CD1c-positive myeloid dendritic cell (primary cell): ENCODE results near the gene KTN1.

Experiments used
- DNase-seq: peaks from one replicate; pipeline ENCODE4 v3.0.0-alpha.2; 2016; ENCODE audit errors: extremely low spot score

Gene KTN1

GRCh38 chr14:55605793-55606192 is 25.8 kb downstream of the KTN1 start:
- DNase-seq = no peak

- no peak for DNase-seq
Observed at GRCh38 chr14:55607386-55607785, 27.4 kb downstream of the KTN1 start.

DNA sequence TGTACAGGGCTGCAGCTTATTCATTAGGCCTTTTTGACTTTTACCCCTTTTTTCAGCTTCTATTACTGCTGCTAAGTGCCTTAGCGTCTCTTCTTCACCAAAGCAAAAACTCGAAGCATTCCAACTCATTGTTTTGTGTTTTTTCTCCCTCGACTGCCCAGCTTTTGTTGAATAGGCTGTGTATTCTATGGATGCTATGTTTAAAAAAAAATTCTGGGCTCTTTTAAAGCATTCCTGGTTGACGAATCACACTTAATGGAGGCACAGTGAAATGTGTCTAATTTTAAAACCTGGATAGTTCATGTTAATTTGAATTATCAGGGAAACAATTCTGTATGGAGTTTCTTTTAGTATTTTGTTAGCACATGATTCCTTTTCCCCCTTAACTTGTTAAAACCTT is 29.7 kb downstream of the KTN1 start:
- no peak for DNase-seq

- DNase-seq = no peak
Observed at GRCh38 chr14:55610713-55611370, 30.8 kb downstream of the KTN1 start.

DNA sequence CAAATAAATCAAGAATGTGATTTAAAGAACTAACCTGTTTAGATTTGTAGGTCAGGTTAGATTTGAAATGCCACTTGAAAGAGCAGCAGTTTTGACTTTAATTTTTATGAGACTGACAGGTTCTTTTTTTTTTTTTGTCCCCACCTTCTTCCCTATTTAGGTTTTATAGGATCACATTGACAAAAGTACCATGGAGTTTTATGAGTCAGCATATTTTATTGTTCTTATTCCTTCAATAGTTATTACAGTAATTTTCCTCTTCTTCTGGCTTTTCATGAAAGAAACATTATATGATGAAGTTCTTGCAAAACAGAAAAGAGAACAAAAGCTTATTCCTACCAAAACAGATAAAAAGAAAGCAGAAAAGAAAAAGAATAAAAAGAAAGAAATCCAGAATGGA is 31.9 kb downstream of the KTN1 start:
- no peak for DNase-seq

DNA sequence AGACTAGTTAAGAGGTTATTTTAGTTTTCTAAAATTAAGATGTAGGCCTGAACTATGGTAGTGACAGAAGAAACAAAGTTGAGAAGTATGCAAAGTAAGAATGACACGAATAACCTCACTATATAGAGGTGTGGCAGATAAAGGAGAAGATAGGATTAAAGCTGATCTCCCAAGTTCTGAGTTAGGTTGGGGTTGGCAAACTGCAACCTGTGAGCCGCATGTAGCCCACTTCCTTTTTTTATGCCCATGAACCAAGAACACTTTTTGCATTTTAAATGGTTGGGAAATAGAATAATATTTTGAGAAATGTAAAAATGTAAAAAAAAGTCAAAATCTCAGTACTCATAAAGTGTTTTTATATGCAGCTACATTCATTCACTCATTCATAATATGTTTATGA is 34.3 kb downstream of the KTN1 start:
- DNase-seq = no peak

DNA sequence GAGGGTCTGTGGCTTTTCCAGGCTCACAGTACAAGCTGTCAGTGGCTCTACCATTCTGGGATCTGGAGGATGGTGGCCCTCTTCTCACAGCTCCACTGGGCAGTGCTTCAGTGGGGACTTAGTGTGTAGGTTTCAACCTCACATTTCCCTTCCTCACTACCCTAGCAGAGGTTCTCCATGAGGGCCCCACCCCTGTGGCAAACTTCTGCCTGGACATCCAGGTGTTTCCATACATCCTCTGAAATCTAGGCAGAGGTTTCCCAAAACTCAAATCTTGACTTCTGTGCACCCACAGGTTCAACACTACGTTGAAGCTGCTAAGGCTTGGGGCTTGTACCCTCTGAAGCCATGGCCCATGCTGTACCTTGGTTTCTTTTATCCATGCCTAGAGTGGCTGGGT is 40.3 kb downstream of the KTN1 start:
- DNase-seq = no peak

- DNase-seq = no peak
Observed at GRCh38 chr14:55620981-55621380, 41.0 kb downstream of the KTN1 start.

DNA sequence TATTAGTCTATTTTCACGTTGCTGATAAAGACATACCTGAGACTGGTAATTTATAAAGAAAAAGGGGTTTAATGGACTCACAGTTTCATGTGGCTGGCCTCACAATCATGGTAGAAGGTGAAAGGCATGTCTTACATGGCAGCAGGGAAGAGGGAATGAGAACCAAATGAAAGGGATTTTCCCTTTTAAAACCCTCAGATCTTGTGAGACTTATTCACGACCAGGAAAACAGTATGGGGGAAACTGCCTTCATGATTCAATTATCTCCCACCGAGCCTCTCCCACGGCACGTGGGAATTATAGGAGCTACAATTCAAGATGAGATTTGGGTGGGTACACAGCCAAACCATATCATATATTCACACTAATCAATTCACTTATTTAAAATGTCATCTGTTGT is 41.4 kb downstream of the KTN1 start:
- DNase-seq = no peak

DNA sequence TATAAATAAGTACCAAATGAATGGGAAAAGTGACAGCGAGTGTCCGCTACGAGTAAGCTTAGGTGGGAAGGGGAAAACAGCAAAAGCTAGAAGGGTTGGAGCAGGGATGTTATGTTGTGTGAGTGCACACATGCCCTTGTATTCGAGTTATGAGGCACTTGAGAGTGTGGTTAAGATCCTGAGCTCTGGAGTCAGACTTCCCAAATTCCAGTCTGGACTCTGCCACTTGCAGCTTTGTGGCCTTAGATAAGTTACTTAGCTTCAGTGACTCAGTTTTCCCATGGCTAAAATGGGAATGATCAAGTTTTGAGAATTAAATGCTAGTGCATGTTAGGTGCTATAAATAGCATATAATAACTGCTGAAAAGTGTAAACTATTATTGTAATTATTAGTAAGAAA is 44.9 kb downstream of the KTN1 start:
- DNase-seq = no peak

GRCh38 chr14:55625481-55625880 is 45.5 kb downstream of the KTN1 start:
- no peak for DNase-seq

DNA sequence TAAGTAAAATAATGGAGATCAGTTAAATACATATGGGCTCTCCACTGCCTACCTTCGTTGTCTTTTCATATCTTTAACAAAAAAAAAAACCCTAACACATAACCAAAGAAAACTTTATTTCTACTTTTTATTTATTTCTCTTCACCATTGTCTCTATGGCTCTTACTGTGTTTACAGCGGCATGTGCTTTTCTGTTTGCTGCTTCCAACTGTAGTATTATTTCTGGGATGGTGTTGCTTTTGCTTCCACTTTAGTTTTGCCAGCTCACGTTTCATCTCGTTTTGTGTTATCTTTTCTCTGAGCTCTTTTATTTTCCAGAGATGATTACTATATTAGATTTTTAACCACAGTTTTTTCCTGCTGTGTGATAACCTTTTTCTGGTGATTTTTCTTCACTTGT is 46.1 kb downstream of the KTN1 start:
- DNase-seq = no peak

- no peak for DNase-seq
Observed at GRCh38 chr14:55628426-55628825, 48.4 kb downstream of the KTN1 start.

- no peak for DNase-seq
Observed at GRCh38 chr14:55638665-55639064, 58.7 kb downstream of the KTN1 start.

DNA sequence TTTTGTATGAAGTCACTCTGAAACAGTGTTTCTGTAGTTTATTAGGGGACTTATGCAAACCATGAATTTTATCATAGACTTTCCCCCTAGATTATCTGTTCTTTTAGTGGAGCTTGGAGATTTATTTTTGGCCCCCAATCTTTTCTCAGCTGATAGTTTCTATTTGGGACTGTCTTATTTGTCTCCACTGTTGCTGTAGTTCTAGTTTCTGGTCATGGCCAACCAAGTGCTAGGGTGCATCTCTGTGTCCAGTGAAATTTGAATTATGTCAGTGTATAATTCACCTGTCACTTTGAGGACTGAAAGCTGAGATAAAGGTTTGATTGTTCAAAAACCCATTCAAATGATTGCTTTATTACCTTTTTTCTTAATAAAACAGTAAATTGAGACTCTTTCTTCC is 61.3 kb downstream of the KTN1 start:
- no peak for DNase-seq

GRCh38 chr14:55641954-55642353 is 61.9 kb downstream of the KTN1 start:
- DNase-seq = no peak

- no peak for DNase-seq
Observed at GRCh38 chr14:55645145-55645544, 65.1 kb downstream of the KTN1 start.

GRCh38 chr14:55645845-55646832 is 66.1 kb downstream of the KTN1 start:
- no peak for DNase-seq

DNA sequence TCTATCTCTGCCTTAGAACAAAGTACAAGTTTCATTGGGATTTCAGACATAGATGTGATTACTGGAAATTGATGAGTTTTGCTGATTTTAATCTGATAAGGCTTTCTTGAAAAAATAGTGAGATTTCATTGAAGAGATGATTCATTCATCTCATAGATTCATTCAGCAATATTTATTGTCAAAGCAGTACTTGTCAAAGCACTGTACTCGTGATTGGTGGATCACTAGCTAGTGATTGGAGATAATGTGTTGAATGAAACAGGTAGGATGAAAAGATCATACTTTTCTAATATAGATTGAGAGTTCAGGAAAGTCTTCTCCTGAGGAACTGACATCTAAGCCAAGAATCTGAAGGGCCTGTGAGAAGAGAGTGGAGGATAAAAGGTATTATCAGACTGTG is 71.0 kb downstream of the KTN1 start:
- DNase-seq = no peak

GRCh38 chr14:55654243-55654642 is 74.2 kb downstream of the KTN1 start:
- DNase-seq = no peak

DNA sequence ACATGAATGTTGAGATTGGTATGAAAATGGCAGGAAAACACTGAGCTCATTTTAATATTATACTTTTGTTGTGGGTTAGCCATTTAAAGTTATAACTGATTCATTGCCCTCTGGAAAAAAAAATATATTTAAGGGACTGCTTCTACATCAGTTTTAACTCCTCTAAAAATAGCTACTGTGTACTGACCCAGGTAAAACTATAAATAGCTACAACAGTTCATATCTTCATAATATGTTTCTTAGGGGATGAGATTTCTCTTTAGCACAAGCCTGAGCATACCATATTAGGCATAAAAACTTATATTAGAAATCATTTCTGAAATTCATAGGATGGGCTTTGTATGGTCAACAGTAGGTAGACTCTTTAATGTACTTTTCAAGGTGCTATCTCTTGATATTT is 81.0 kb downstream of the KTN1 start:
- no peak for DNase-seq

GRCh38 chr14:55662752-55663151 is 82.7 kb downstream of the KTN1 start:
- no peak for DNase-seq

DNA sequence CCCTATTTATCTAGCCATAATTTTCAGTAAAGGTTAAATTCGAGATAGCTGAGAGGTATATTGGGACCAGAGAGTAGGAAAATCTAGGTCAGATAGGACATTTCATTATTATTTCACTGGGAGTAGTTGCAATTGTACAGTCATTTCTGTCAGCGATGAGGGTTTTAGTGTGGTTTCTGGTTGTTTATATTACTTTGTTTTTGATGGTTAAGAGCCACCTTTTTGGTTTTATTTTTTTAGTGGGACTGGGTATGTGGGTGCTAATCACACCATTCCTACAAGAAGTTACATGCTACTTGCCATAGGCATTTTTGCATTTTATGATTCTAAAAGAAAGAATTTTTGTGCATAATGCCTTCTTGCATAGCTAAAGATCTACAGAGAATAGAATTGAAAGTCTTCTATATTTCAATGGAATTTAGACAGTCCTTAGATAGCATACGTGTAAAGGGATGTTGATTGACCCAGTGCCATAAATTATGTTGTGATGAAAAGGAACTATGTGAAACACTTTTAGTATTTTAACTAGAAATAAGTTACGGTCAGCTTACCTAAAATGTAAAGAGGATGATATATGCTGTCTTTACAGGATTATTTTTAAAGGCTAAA is 85.2 kb downstream of the KTN1 start:
- DNase-seq = no peak
